CD8-positive, alpha-beta memory T cell (primary cell): ENCODE results near the gene ZBTB8OS. TPM values are rescaled to one million over a fixed set of nuclear protein-coding genes. Genes with fewer than 3 reads are reported as not detected.
A peak's percentile ranks its signal among the peaks of the same experiment; 100 is the strongest.
"Not testable (repeated sequence)": the region's sequence is repeated elsewhere in the genome, so short reads cannot be mapped to it uniquely, and the experiment has no call there.

Experiments
- CTCF ChIA-PET: fragments of 350-600 bp; sonication (Branson Sonifier 250); formaldehyde crosslinking; loops from one replicate; lab custom pipeline; 2021; ENCODE audit warnings: antibody characterized with exemption; lab: Charles Lee
- POLR2A ChIA-PET: fragments of 350-600 bp; sonication (Branson Sonifier 250); formaldehyde crosslinking; loops from one replicate; lab custom pipeline; 2021; ENCODE audit warnings: antibody characterized with exemption; lab: Charles Lee
- DNase-seq, 5 donors: peaks; one replicate each; pipeline versions ENCODE4 v3.0.0 to v3.0.0-alpha.2; 2020 to 2022; ENCODE audit warnings: mixed read lengths in 1 of 5
- H3K27ac ChIP-seq: one replicate; pipeline ENCODE4 v1.7.0; 2013; ENCODE audit warnings: low read depth, mild to moderate bottlenecking, low read length, moderate library complexity
- H3K27me3 ChIP-seq: 2 replicates; pipeline ENCODE4 v1.7.0; 2013; ENCODE audit warnings: low read length, mild to moderate bottlenecking; ENCODE audit not compliant: insufficient read depth, poor library complexity, severe bottlenecking
- H3K36me3 ChIP-seq: 2 replicates; pipeline ENCODE4 v1.7.0; 2013; ENCODE audit warnings: mild to moderate bottlenecking, low read length, moderate library complexity; ENCODE audit not compliant: insufficient read depth
- H3K4me1 ChIP-seq: 2 replicates; pipeline ENCODE4 v1.7.0; 2013; ENCODE audit warnings: mild to moderate bottlenecking, low read length, moderate library complexity; ENCODE audit not compliant: insufficient read depth
- H3K4me3 ChIP-seq: 2 replicates; pipeline ENCODE4 v1.7.0; 2013; ENCODE audit warnings: mild to moderate bottlenecking, low read length
- H3K9me3 ChIP-seq: 2 replicates; pipeline ENCODE4 v1.7.0; 2013; ENCODE audit warnings: mild to moderate bottlenecking, low read length
- H3K27ac Mint-ChIP-seq, 8 donors: one replicate each; pipeline ENCODE4 v1.8.0; 2020 to 2021; ENCODE audit warnings: mixed read lengths in 8 of 8, mild to moderate bottlenecking in 6 of 8, inconsistent platforms in 3 of 8, moderate library complexity in 3 of 8
- H3K27me3 Mint-ChIP-seq, 2 donors: one replicate each; pipeline ENCODE4 v1.8.0; 2020 to 2021; ENCODE audit warnings: mixed read lengths in 2 of 2, mild to moderate bottlenecking in 1 of 2, moderate library complexity in 1 of 2
- H3K36me3 Mint-ChIP-seq, 3 donors: one replicate each; pipeline ENCODE4 v1.8.0; 2020 to 2021; ENCODE audit warnings: mixed read lengths in 3 of 3, inconsistent platforms in 1 of 3, mild to moderate bottlenecking in 1 of 3
- H3K4me1 Mint-ChIP-seq, 3 donors: one replicate each; pipeline ENCODE4 v1.8.0; 2020 to 2021; ENCODE audit warnings: mixed read lengths in 3 of 3, inconsistent platforms in 1 of 3, mild to moderate bottlenecking in 1 of 3
- H3K4me3 Mint-ChIP-seq, 7 donors: one replicate each; pipeline ENCODE4 v1.8.0; 2020 to 2021; ENCODE audit warnings: mixed read lengths in 7 of 7, mild to moderate bottlenecking in 6 of 7, moderate library complexity in 4 of 7, inconsistent platforms in 2 of 7
- H3K9me3 Mint-ChIP-seq, 5 donors: one replicate each; pipeline ENCODE4 v1.8.0; 2020 to 2022; ENCODE audit warnings: mixed read lengths in 5 of 5, mild to moderate bottlenecking in 3 of 5, moderate library complexity in 2 of 5, inconsistent platforms in 1 of 5
- polyA plus RNA-seq: library from polyadenylated mRNA; unstranded; fragments of 300-500 nt; fragmentation: Illumina TruSeq; gene quantifications from one replicate; pipeline ENCODE4 v1.2.3, GENCODE V29; 2021
- total RNA-seq, 2 experiments: library from RNA; stranded (reverse); gene quantifications; one replicate each; pipeline ENCODE4 v1.2.3, GENCODE V29; 2021

Gene ZBTB8OS
- total RNA-seq (10 to 100 TPM; 79.4 to 79.9 TPM), polyA plus RNA-seq (76.7 TPM)

DNA sequence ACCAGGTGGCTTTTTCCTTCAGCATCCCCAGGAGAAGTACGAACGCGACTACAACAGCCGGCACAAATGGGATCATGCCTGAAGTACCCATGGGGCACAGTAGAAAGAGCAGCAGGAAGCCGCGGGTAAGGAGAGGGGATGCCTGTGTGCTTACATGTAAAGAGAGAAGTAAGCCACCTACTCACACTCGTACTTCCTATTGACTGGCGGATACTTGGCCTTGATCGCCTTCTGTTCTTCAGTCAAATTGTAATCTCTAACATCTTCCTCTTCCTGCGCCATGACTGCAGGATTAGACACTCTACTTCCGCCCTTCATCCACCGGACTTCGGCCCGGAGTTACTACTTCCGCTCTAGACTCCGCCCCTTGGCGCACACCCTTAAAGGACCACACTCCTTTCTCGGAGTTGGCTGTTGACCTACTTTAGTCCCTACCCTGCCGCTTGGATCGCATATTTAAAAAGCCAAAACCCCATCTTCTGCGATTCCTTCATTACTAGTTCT lies at the start of gene ZBTB8OS:
Gene ZBTB8OS, minus strand, starts transcription at position 303 of the 504 bp plus-strand sequence. Its CDS starts 21 bp downstream, at position 282.
- Mint-ChIP-seq H3K4me3 (peak within 1 kb of the TSS; percentile 87 to 98 (median 93)), H3K9me3 (no peaks in the 10 kb centered on the region), H3K36me3 (peaks cover 0 to 54% (median 8%) of the 10 kb centered on the region in 3 donors), H3K27me3 (peaks cover 0 to 7% of the 10 kb centered on the region in 2 donors), H3K4me1 (peaks cover 57 to 71% (median 71%) of the 10 kb centered on the region in 3 donors), H3K27ac (peak within 1 kb of the TSS; percentile 96 to 100 (median 99))
- Histone ChIP-seq H3K27me3 (no peaks in the 10 kb centered on the region), H3K4me3 (peak within 1 kb of the TSS; percentile 91), H3K9me3 (no peaks in the 10 kb centered on the region), H3K4me1 (peaks cover 46% of the 10 kb centered on the region), H3K36me3 (peaks cover 10% of the 10 kb centered on the region), H3K27ac (peak within 1 kb of the TSS; percentile 99)
- CTCF ChIA-PET, result interaction anchor here (1.2 to 1.4 kb wide), 2 partner anchors 10 to 62 kb away, joined by 3 to 4 read pairs; no protein-coding TSS in a partner anchor
- peak; percentile 84 to 93 (median 88) for DNase-seq
- POLR2A ChIA-PET, result interaction anchor here (0.6 to 1.7 kb wide), 8 partner anchors 10 to 1353 kb away, joined by 3 to 14 read pairs (median 5); partner anchors contain the start of genes BSDC1, S100PBP, SNRNP40 and TRIM62

DNA sequence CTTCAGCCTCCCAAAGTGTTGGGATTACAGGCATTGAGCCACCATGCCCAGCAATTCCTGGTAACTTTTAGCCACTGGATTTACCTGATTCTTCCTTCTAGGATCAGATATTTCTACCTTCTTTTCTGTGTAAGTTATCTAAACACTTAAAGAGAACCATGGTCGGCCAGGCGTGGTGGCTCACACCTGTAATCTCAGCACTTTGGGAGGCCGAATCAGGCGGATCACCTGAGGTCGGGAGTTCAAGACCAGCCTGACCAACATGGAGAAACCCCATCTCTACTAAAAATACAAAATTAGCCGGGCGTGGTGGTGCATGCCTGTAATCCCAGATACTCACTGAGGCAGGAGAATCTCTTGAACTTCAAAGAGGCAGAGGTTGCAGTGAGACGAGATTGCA lies 46.6 kb upstream of the ZBTB8OS start:
- H3K27ac Mint-ChIP-seq, CTCF ChIA-PET, H3K9me3 ChIP-seq, H3K27ac ChIP-seq, DNase-seq, POLR2A ChIA-PET, H3K9me3 Mint-ChIP-seq, H3K27me3 ChIP-seq, H3K36me3 Mint-ChIP-seq, H3K4me1 Mint-ChIP-seq, H3K4me3 ChIP-seq, H3K4me1 ChIP-seq, H3K4me3 Mint-ChIP-seq, H3K36me3 ChIP-seq: not testable (repeated sequence)
- peaks cover 8 to 12% of the 10 kb centered on the region in 2 donors for H3K27me3 Mint-ChIP-seq

DNA sequence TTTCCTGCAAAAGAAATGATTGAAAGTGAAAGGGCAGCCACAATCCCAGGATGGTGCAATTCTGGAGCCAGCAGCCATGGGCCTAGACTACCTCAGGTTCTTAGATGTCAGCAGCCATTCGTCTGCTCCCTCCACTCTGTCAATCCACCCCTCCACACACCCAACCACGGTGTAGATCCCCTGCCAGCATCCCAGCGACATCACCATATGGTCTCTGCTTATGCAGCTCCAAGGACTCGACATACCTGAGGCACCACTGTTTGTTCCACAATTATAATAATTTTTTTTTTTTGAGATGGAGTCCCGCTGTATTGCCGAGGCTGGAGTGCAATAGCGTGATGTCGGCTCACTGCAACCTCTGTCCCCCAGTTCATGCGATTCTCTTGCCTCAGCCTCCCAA lies 45.7 kb upstream of the ZBTB8OS start:
- Mint-ChIP-seq H3K36me3 (peaks cover 0 to 5% (median 0%) of the 10 kb centered on the region in 3 donors), H3K27me3 (peaks cover under 1 to 6% of the 10 kb centered on the region in 2 donors), H3K9me3 (no peaks in the 10 kb centered on the region), H3K4me3 (no peak overlapping the region), H3K27ac (peak overlapping the region in 1 of 8 donors; percentile 52), H3K4me1 (peaks cover 0 to 7% (median 0%) of the 10 kb centered on the region in 3 donors)
- no peak overlapping the region for H3K27ac ChIP-seq
- ChIA-PET POLR2A (interaction anchor here (0.6 kb wide), 1 partner anchor 98 kb away, joined by 4 read pairs; no protein-coding TSS in a partner anchor), CTCF (no interaction called here)
- no peaks in the 10 kb centered on the region for H3K36me3 ChIP-seq
- H3K4me1 ChIP-seq, result no peaks in the 10 kb centered on the region
- no peaks in the 10 kb centered on the region for H3K9me3 ChIP-seq
- DNase-seq, result no peak
- H3K4me3 ChIP-seq, result no peak overlapping the region
- no peaks in the 10 kb centered on the region for H3K27me3 ChIP-seq

DNA sequence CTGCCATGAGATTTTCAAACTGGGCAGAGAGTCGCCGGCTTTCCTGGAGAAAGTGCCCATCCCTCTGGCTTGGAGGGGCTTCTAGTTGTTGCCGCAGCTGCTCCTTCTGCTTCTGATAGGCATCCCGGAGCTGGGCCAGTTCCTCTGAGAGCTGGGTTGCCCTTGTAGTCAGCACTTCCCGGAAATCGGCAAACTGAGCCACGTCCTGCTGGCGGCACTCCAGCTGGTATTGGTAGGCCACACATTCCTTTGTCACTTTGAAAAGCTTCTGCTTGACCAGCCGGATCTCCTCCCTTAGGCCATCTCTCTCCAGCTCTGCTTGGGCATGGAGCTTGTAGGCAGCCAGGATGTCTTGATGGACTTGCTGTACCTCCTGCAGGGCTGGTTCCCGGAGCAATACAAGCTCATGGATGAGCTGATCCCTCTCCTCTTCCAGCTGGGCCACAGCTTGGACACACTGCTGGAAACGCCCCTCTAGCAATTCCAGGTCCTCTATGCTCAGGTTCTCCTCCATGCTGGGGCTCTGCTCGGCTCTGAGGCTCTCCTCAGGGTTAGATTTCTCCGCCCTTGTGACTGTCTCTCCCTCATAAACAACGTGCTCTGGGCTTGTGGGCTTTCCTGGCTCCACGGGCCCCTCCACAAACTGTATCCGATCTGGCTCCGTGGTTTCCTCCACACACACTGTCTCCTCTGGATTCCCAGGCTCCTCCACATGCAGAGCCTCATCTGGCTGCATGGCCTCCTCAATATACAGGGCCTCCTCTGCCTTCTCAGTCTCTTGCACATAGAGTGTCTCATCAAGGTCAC lies 45.0 kb upstream of the ZBTB8OS start:
- no peak for DNase-seq
- H3K4me1 Mint-ChIP-seq, result peaks cover 0 to 7% (median 0%) of the 10 kb centered on the region in 3 donors
- H3K4me1 ChIP-seq, result no peaks in the 10 kb centered on the region
- CTCF ChIA-PET, result no interaction called here
- peaks cover 0 to 5% (median 0%) of the 10 kb centered on the region in 3 donors for H3K36me3 Mint-ChIP-seq
- no peak overlapping the region for H3K4me3 Mint-ChIP-seq
- H3K27me3 Mint-ChIP-seq, result peaks cover 0 to 6% of the 10 kb centered on the region in 2 donors
- H3K9me3 ChIP-seq, result no peaks in the 10 kb centered on the region
- no peaks in the 10 kb centered on the region for H3K36me3 ChIP-seq
- no peaks in the 10 kb centered on the region for H3K9me3 Mint-ChIP-seq
- H3K27ac ChIP-seq, result peak overlapping the region; percentile 16
- peak overlapping the region in 1 of 8 donors; percentile 2 for H3K27ac Mint-ChIP-seq
- POLR2A ChIA-PET, result interaction anchor here (0.6 kb wide), 1 partner anchor 97 kb away, joined by 4 read pairs; no protein-coding TSS in a partner anchor
- no peak overlapping the region for H3K4me3 ChIP-seq
- H3K27me3 ChIP-seq, result no peaks in the 10 kb centered on the region

DNA sequence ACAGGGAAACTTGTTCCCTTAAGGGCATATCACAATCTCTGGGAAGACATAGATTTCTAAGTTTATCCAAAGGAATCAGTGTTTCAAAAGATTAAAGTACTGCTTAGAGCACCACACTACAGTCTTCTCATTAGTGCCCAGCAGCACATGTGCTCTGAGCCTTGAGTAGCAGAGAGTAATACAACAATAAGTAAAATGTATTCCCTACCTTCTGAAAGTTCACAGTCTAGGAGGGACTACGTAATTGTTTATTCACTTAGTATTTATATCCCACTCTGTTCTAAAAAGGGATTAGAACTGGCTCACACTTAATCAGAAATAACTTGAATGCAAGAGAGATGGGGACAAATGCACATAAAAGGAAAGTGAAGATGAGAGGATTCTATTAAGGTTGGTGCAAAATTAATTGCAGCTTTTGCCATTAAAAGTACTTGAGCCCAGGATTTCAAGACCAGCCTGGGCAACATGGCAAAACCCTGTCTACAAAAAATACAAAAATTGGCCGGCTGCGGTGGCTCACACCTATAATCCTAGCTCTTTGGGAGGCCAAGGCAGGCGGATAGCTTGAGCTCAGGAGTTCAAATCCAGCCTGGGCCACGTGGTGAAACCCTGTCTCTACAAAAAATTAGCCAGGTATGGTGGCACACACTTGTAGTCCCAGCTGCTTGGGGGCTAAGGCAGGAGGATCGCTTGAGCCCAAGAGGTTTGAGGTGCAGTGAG lies 43.3 kb upstream of the ZBTB8OS start:
- H3K27me3 Mint-ChIP-seq, result peaks cover 0 to 2% of the 10 kb centered on the region in 2 donors
- no peaks in the 10 kb centered on the region for H3K9me3 Mint-ChIP-seq
- Histone ChIP-seq H3K4me1 (no peaks in the 10 kb centered on the region), H3K36me3 (no peaks in the 10 kb centered on the region), H3K27ac (no peak overlapping the region), H3K9me3 (no peaks in the 10 kb centered on the region), H3K4me3 (no peak overlapping the region), H3K27me3 (no peaks in the 10 kb centered on the region)
- H3K36me3 Mint-ChIP-seq, result peaks cover 0 to 5% (median 0%) of the 10 kb centered on the region in 3 donors
- DNase-seq, result no peak
- no peak overlapping the region for H3K4me3 Mint-ChIP-seq
- CTCF ChIA-PET, result no interaction called here
- H3K27ac Mint-ChIP-seq, result no peak overlapping the region
- peaks cover 0 to 7% (median 0%) of the 10 kb centered on the region in 3 donors for H3K4me1 Mint-ChIP-seq
- POLR2A ChIA-PET, result interaction anchor here (0.6 kb wide), 1 partner anchor 215 kb away, joined by 5 read pairs; no protein-coding TSS in a partner anchor

DNA sequence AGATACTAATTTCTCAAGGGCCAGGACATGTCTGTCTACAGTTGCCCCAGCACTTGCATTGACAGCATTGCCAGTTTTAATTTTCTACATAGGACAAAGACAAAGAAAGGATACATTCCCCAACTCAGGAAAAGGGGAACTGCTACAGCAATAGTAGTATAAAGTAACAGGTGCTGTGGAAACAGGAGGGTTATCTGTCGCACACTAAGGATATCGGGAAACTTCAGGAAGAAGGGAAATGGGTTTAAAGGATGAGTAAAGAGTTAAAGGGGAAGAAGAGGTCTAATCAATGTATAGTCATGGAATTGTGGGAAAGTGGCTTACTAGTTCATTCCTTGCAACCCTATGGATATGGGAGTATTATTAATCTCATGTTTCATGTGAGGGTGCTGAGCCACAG lies 36.0 kb upstream of the ZBTB8OS start:
- CTCF ChIA-PET, result interaction anchor here (2.3 kb wide), 1 partner anchor 26 kb away, joined by 11 read pairs; no protein-coding TSS in a partner anchor
- Histone ChIP-seq H3K27me3 (no peaks in the 10 kb centered on the region), H3K4me3 (no peak overlapping the region), H3K36me3 (peaks cover 21% of the 10 kb centered on the region), H3K9me3 (no peaks in the 10 kb centered on the region), H3K27ac (no peak overlapping the region), H3K4me1 (no peaks in the 10 kb centered on the region)
- H3K4me1 Mint-ChIP-seq, result no peaks in the 10 kb centered on the region
- H3K27ac Mint-ChIP-seq, result no peak overlapping the region
- no peak overlapping the region for H3K4me3 Mint-ChIP-seq
- H3K36me3 Mint-ChIP-seq, result peaks cover 7 to 45% (median 11%) of the 10 kb centered on the region in 3 donors
- no peaks in the 10 kb centered on the region for H3K27me3 Mint-ChIP-seq
- POLR2A ChIA-PET, result no interaction called here
- H3K9me3 Mint-ChIP-seq, result no peaks in the 10 kb centered on the region
- DNase-seq, result no peak

DNA sequence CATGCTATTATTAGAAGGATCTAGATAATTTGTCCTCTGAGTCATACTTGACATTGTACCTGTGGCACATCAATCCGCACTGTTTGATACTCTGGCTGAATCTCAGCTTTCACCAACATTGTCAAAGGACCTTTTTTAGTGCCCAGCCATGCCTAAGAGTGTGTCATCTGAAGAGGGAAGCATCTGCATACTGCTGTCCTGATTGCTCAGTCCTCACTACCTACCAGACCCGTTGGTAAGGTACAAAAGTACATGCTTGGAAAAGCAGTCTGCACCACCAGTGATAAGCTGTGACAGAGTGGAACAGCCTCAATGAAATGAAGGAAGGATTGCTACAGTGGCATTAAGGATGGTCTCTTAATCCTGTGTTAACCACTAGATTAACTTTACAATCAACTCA lies 35.1 kb upstream of the ZBTB8OS start:
- Histone ChIP-seq H3K27me3 (no peaks in the 10 kb centered on the region), H3K4me1 (no peaks in the 10 kb centered on the region), H3K4me3 (no peak overlapping the region), H3K27ac (no peak overlapping the region), H3K9me3 (no peaks in the 10 kb centered on the region), H3K36me3 (peaks cover 30% of the 10 kb centered on the region)
- Mint-ChIP-seq H3K36me3 (peaks cover 11 to 54% (median 13%) of the 10 kb centered on the region in 3 donors), H3K27me3 (no peaks in the 10 kb centered on the region), H3K9me3 (no peaks in the 10 kb centered on the region), H3K4me1 (no peaks in the 10 kb centered on the region), H3K27ac (peak overlapping the region in 2 of 8 donors; percentile 28 to 54), H3K4me3 (no peak overlapping the region)
- CTCF ChIA-PET, result no interaction called here
- POLR2A ChIA-PET, result no interaction called here
- no peak for DNase-seq
